Psoas muscle (tissue), 8 donors: ENCODE data around the gene MAP2K7. TPM values are rescaled to one million over a fixed set of nuclear protein-coding genes. Genes with fewer than 3 reads are reported as not detected.

ENCODE experiments used
- ATAC-seq, 4 donors: fragments of 200-7000 bp; cut with Tn5 transposase; one replicate each; pipeline ENCODE4 v1.9.1; 2020; ENCODE audit warnings: moderate library complexity in 3 of 4, mild to moderate bottlenecking in 2 of 4
- DNase-seq, 2 donors: peaks; one replicate each; pipeline ENCODE4 v3.0.0-alpha.2; 2020
- H3K27ac ChIP-seq: fragments of 200-600 bp; one replicate; pipeline ENCODE4 v1.8.0; 2022
- H3K27me3 ChIP-seq, 3 donors: fragments of 200-600 bp in 1 of 3; one replicate each; pipeline versions ENCODE4 v1.6.1 to v1.8.0; 2013 to 2022; ENCODE audit warnings: low read length in 2 of 3, mild to moderate bottlenecking in 2 of 3, moderate library complexity in 1 of 3; ENCODE audit not compliant: insufficient read depth in 3 of 3
- H3K36me3 ChIP-seq, 2 donors: fragments of 200-600 bp in 1 of 2; one replicate each; pipeline versions ENCODE4 v1.6.1 to v1.8.0; 2013 to 2022; ENCODE audit warnings: low read depth in 1 of 2, mild to moderate bottlenecking in 1 of 2, moderate library complexity in 1 of 2; ENCODE audit not compliant: insufficient read depth in 1 of 2
- H3K4me1 ChIP-seq: fragments of 200-600 bp; one replicate; pipeline ENCODE4 v1.8.0; 2022
- H3K4me3 ChIP-seq: fragments of 200-600 bp; one replicate; pipeline ENCODE4 v1.8.0; 2022; ENCODE audit warnings: mild to moderate bottlenecking
- H3K9me3 ChIP-seq: fragments of 200-600 bp; one replicate; pipeline ENCODE4 v1.8.0; 2022
- WGBS, 3 donors: extraction: QIAGEN DNeasy Blood & Tissue Kit; methylation state at CpG; one replicate each; pipeline versions ENCODE4 v1.1.6 to v1.1.7; 2013; 5-methylcytosine and 5-hydroxymethylcytosine counted together
- intact Hi-C, 2 donors: fragments of 100-400 bp; cut with DNase I; formaldehyde crosslinking; loops; one replicate each; pipeline versions ENCODE4 v1.11.0 to v1.14.2; 2022
- polyA plus RNA-seq, 3 donors: library from polyadenylated mRNA; stranded (reverse); fragments of 200-250 nt; gene quantifications; one replicate each; pipeline ENCODE4 v1.2.3, GENCODE V29; 2013
- total RNA-seq, 4 donors: library from RNA; stranded (reverse); fragmentation: NEBNext Ultra II Directional in 2 of 4; extraction: Animal tissue kit (Norgen Biotek cat#: 25700) in 2 of 4; gene quantifications; one replicate each; pipeline versions ENCODE4 v1.2.1 to v1.2.4, GENCODE V29; 2021 to 2023
- TF ChIP-seq, protein P1 (sequence below): fragments of 200-600 bp; IDR thresholded peaks from one replicate; pipeline ENCODE4 v1.8.0; 2022; ENCODE audit warnings: antibody characterized with exemption
- donor health status: healthy with polysubstance abuse.
- donor health status: DM: no; HTN: no; CAD: no; lungs with moderate emphysema.
- donor health status: Bipolar disorder and iron deficiency.
- donor health status: healthy.
- donor health status: DM: yes; HTN: yes; CAD: no.
- donor health status: DM: no; HTN: no; CAD: no.
- donor health status: DM: no; HTN: no; CAD: no.
- donor health status: DM: yes; HTN: yes; CAD: no.

The MAP2K7 gene
- total and polyA plus RNA-seq, 7 donors, result 35.4 to 72.5 (median 43.9) TPM

DNA sequence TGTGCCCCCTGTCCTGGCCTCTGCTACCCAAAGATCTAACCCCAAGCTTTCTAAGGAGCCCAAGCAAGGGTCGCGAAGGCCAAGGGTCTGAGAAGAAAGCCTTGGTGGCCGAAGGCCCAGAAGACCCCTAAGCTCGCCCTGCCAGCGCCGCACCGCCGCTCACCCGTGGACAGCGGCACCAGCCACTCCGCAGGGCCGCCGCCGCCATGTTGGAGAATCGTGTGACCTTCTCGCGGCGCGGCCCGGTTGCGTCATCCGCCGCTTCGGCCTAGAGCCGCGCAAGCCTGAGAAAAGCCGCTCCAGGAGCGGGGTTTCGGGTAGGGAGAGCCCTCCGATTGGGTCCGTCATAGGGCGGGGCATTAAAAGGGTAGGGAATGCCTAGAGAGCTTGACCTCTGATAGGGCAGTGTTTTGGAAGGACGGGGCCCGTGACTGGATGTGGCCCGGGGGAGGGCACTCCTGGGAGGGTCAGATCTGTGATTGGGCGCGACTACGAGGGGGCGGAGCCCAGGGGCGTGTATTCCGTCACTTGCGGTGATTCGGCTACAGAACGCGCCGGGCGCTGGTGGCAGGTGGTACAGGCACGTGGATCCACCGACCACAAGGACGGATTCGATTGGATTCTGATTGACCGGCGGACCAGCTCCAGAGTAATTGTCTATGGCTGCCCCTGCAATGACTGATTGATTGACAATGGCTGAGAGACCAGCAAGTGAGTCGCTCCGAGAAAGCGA, 39.9 kb downstream of the MAP2K7 start, which contains the start of gene TIMM44:
Gene TIMM44 (minus strand): TSS at position 223 of the 733 bp plus-strand sequence. CDS start 15 bp downstream, at position 208.
- Histone ChIP-seq H3K4me3 (peak within 1 kb of the TSS; percentile 99), H3K36me3 (peaks cover 0 to 43% of the 10 kb centered on the region in 2 donors), H3K27me3 (no peaks in the 10 kb centered on the region), H3K27ac (peak within 1 kb of the TSS; percentile 99), H3K9me3 (no peaks in the 10 kb centered on the region), H3K4me1 (peaks cover 17% of the 10 kb centered on the region)
- DNase-seq (peak; percentile 99 to 100), ATAC-seq (peak; percentile 97 to 98 (median 98))
- 0% methylated on average over 48 to 56 of the region's 56 CpGs for WGBS, 3 donors
- intact Hi-C loops, result loop anchor here (1.0 to 2.0 kb wide), 2 partner anchors 60 to 309 kb away; no protein-coding TSS in a partner anchor
- TF ChIP-seq, protein P1, sequence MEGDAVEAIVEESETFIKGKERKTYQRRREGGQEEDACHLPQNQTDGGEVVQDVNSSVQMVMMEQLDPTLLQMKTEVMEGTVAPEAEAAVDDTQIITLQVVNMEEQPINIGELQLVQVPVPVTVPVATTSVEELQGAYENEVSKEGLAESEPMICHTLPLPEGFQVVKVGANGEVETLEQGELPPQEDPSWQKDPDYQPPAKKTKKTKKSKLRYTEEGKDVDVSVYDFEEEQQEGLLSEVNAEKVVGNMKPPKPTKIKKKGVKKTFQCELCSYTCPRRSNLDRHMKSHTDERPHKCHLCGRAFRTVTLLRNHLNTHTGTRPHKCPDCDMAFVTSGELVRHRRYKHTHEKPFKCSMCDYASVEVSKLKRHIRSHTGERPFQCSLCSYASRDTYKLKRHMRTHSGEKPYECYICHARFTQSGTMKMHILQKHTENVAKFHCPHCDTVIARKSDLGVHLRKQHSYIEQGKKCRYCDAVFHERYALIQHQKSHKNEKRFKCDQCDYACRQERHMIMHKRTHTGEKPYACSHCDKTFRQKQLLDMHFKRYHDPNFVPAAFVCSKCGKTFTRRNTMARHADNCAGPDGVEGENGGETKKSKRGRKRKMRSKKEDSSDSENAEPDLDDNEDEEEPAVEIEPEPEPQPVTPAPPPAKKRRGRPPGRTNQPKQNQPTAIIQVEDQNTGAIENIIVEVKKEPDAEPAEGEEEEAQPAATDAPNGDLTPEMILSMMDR, result no peak

DNA sequence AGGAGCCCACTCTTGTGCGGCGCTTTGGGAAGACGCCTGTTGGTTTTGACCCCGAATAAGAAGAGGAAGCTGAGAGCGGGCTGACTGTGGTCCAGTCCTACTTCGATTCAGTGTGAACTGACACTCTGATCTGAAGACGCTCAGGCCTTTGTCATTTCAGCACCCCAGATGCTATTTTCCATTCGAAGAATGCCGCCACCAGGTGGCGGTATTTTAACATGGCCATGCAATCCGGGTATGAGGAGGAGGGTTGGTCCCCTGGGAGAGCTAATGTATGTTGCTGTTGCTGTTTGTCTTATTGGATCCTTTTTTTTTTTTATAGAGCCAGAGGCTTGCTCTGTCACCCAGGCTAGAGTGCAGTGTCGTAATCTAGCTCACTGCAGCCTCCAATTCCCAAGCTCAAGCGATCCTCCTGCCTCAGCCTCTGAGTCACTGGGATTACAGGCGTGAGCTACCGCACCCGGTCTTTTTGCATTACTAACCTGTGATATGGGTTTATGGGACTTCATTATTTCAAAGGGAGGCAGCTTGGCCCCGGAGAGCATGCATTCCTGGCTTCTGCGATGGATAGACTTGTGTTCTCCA, 40.6 kb downstream of the MAP2K7 start:
- Histone ChIP-seq H3K9me3 (no peaks in the 10 kb centered on the region), H3K27ac (peak overlapping the region; percentile 99), H3K27me3 (no peaks in the 10 kb centered on the region), H3K36me3 (peaks cover 0 to 36% of the 10 kb centered on the region in 2 donors), H3K4me1 (peaks cover 17% of the 10 kb centered on the region), H3K4me3 (peak overlapping the region; percentile 99)
- DNase-seq (peak; percentile 88 to 91), ATAC-seq (peak; percentile 62 to 75 (median 66))
- intact Hi-C loops, result loop anchor here (1.0 to 2.0 kb wide), 2 partner anchors 59 to 309 kb away; no protein-coding TSS in a partner anchor
- TF ChIP-seq, protein P1, result peak; percentile 91
- WGBS, 3 donors, result 24 to 27% (median 26%) methylated on average over 18 of the region's 18 CpGs

DNA sequence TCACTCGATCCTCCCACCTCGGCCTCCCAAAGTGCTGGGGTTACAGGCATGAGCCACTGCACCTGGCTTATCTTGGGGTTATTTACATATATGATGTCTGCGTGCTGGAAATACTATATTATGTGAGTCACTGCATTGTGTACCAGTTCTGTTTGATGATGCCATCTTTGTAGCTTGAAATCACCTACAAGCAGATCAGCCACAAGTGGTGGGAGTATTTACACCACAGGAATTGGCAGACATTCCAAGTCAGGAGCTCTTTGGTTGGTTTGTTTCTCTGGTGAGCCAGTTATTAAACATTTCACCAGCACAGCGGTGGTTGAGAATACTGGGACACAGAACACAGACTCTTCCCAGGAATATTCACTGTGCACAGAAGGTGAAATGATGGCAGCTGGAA, 44.3 kb downstream of the MAP2K7 start:
- TF ChIP-seq, protein P1, result no peak
- intact Hi-C loops, result no loop called here
- Histone ChIP-seq H3K27me3 (no peaks in the 10 kb centered on the region), H3K27ac (no peak overlapping the region), H3K36me3 (peaks cover 0 to 3% of the 10 kb centered on the region in 2 donors), H3K9me3 (no peaks in the 10 kb centered on the region), H3K4me1 (peaks cover 18% of the 10 kb centered on the region), H3K4me3 (no peak overlapping the region)
- ATAC-seq, result no peak
- DNase-seq, result no peak
- WGBS, 3 donors, result 94 to 96% (median 95%) methylated on average over 4 of the region's 4 CpGs

DNA sequence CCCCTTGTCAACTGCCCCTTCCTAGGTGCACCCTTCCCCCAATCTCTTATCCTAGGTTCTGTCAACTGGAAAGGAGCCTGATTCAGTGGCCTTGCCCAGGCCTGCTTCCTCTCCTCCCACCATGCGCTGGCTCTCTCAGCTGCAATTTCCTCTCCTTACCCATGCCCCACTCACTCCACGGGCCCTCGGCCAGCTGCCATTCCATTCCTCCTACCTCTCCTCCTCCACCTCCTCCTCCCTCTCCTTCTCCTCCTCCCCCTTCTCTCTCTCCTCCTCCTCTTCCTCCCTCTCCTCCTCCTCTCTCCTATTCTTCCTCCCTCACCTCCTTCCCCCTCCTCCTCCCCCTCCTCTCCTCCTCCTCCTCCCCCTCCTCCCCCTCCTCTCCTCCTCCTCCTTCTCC, 49.4 kb downstream of the MAP2K7 start:
- DNase-seq, result no peak
- WGBS, 3 donors, result 30 to 36% (median 31%) methylated on average over 3 of the region's 3 CpGs

More for the DNA sequence above, 49.4 kb downstream of the MAP2K7 start:
- TF ChIP-seq, protein P1, result no peak
- H3K9me3 ChIP-seq, result no peaks in the 10 kb centered on the region
- H3K27ac ChIP-seq, result no peak overlapping the region
- ATAC-seq, result no peak
- H3K27me3 ChIP-seq, result no peaks in the 10 kb centered on the region
- no peak overlapping the region for H3K4me3 ChIP-seq
- intact Hi-C loops, result loop anchor here in 1 of 2 donors (5.0 kb wide), 1 partner anchor 49 kb away; no protein-coding TSS in a partner anchor
- peaks cover 19% of the 10 kb centered on the region for H3K4me1 ChIP-seq
- peaks cover 0 to 6% of the 10 kb centered on the region in 2 donors for H3K36me3 ChIP-seq
